Keratinocyte (primary cell): ENCODE data around the gene TSPAN7. TPM values are rescaled to one million over a fixed set of nuclear protein-coding genes. Genes with fewer than 3 reads are reported as not detected.

Experiments
- DNase-seq: peaks from one replicate; pipeline ENCODE4 v3.0.0-alpha.2; 2011; ENCODE audit warnings: low read depth, missing footprints, low spot score
- FAIRE-seq: peaks from 2 replicates; lab custom pipeline; 2011; peaks lifted over from hg19 to GRCh38; lab: Jason Lieb, UNC
- H2AFZ ChIP-seq: 2 replicates; pipeline ENCODE4 v1.6.0; 2012; ENCODE audit warnings: low read length, control low read depth, inconsistent platforms; ENCODE audit not compliant: control insufficient read depth
- H3K27ac ChIP-seq: 2 replicates; pipeline ENCODE4 v1.5.1; 2011; ENCODE audit warnings: low read length; ENCODE audit not compliant: control insufficient read depth, insufficient read depth
- H3K27me3 ChIP-seq: 3 replicates; pipeline ENCODE4 v1.6.0; 2011; ENCODE audit warnings: low read length; ENCODE audit not compliant: control insufficient read depth, insufficient read depth; ENCODE audit errors: extremely low read depth
- H3K36me3 ChIP-seq, 2 experiments: 2 replicates in 1 of 2; 3 replicates in 1 of 2; pipeline ENCODE4 v1.5.1; 2011; ENCODE audit warnings: low read length in 2 of 2, mild to moderate bottlenecking in 1 of 2; ENCODE audit not compliant: control insufficient read depth in 2 of 2, insufficient read depth in 2 of 2; ENCODE audit errors: extremely low read depth in 1 of 2
- H3K4me1 ChIP-seq: 3 replicates; pipeline ENCODE4 v1.5.1; 2011; ENCODE audit warnings: low read length; ENCODE audit not compliant: control insufficient read depth, insufficient read depth; ENCODE audit errors: extremely low read depth
- H3K4me2 ChIP-seq: 3 replicates; pipeline ENCODE4 v1.6.0; 2011; ENCODE audit warnings: low read depth, low read length; ENCODE audit not compliant: control insufficient read depth, insufficient read depth; ENCODE audit errors: extremely low read depth
- H3K4me3 ChIP-seq, 3 experiments: fragments of 200-600 bp in 1 of 3; sonication (generic) in 1 of 3; 2 replicates in 2 of 3; 3 replicates in 1 of 3; pipeline ENCODE4 v1.5.1; 2011 to 2016; ENCODE audit warnings: low read length in 3 of 3, mild to moderate bottlenecking in 3 of 3, control low read depth in 2 of 3, inconsistent platforms in 1 of 3, low read depth in 1 of 3, mixed read lengths in 1 of 3, mixed run types in 1 of 3, moderate library complexity in 1 of 3; ENCODE audit not compliant: control insufficient read depth in 2 of 3, insufficient read depth in 2 of 3; ENCODE audit errors: extremely low read depth in 1 of 3
- H3K79me2 ChIP-seq: 2 replicates; pipeline ENCODE4 v1.6.0; 2012; ENCODE audit warnings: low read length; ENCODE audit not compliant: control insufficient read depth, insufficient read depth
- H3K9ac ChIP-seq: 3 replicates; pipeline ENCODE4 v1.6.0; 2011; ENCODE audit warnings: low read length; ENCODE audit not compliant: control insufficient read depth, insufficient read depth; ENCODE audit errors: extremely low read depth
- H3K9me1 ChIP-seq: 3 replicates; pipeline ENCODE4 v1.6.0; 2011; ENCODE audit warnings: low read length; ENCODE audit not compliant: control insufficient read depth, insufficient read depth; ENCODE audit errors: extremely low read depth
- H3K9me3 ChIP-seq: 2 replicates; pipeline ENCODE4 v1.5.1; 2012; ENCODE audit warnings: low read depth, low read length; ENCODE audit not compliant: control insufficient read depth
- H4K20me1 ChIP-seq: 3 replicates; pipeline ENCODE4 v1.6.0; 2011; ENCODE audit warnings: low read length; ENCODE audit not compliant: control insufficient read depth, insufficient read depth; ENCODE audit errors: extremely low read depth
- EZH2 ChIP-seq: IDR thresholded peaks from one replicate; pipeline ENCODE4 v1.6.1; 2012; ENCODE audit warnings: inconsistent platforms, mild to moderate bottlenecking, low read length, moderate library complexity
- dilution Hi-C: fragments of 300-500 bp; cut with MboI; formaldehyde crosslinking; loops from one replicate; pipeline ENCODE4 v1.7.0; 2020; ENCODE audit warnings: low sequenced_read_pairs; ENCODE audit not compliant: extremely low pct_ligation_motif_present
- polyA plus RNA-seq, 5 experiments: library from polyadenylated mRNA; depleted of rRNA in 3 of 5; stranded (reverse) in 3 of 5; stranded (forward) in 1 of 5; unstranded in 1 of 5; fragments of >200 nt; gene quantifications; 1 replicate in 1 of 5; 2 replicates in 3 of 5; 3 replicates in 1 of 5; pipeline versions ENCODE4 v1.2.1 to v1.2.3, GENCODE V29; 2011 to 2012; ENCODE audit warnings: missing spikeins in 2 of 5, low read depth in 1 of 5, low replicate concordance in 1 of 5
- TF ChIP-seq, protein P1 (sequence below), 3 experiments: IDR thresholded peaks in 1 of 3; conservative IDR thresholded peaks in 1 of 3; optimal IDR thresholded peaks in 1 of 3; 2 replicates in 2 of 3; 3 replicates in 1 of 3; pipeline versions ENCODE3 to v1.5.1; 2011; ENCODE audit warnings: low read length in 3 of 3, mild to moderate bottlenecking in 3 of 3, moderate library complexity in 2 of 3, control low read depth in 1 of 3, inconsistent platforms in 1 of 3; ENCODE audit not compliant: insufficient read depth in 2 of 3; ENCODE audit errors: extremely low read depth in 1 of 3

TSPAN7 gene
- polyA plus RNA-seq, 1 donor (not counting 4 experiments of a cell fraction or from before 2014, with no cell fraction given) = 2.3 TPM

DNA sequence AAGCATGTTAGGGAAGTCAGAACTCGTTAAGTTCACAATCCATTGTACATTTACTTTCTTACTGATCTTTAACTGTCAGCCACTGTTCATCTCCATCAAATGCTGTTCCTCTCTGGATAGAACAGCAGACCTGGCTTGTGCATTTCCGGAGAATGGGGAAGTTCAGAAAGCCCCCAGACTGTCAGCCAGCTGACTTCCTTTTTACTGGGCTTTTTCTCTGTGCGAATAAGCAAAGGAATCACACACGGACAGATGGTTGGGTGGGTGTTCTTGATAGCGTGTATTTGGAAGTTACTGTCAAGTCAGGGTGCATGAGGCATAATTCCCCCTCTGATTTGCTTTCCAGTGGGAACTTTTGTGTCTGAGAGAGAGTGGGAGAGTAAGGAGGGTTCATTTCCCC, 56.8 kb downstream of the TSPAN7 start:
- Histone ChIP-seq H3K9me3 (no peaks in the 10 kb centered on the region), H3K27me3 (peaks cover 8% of the 10 kb centered on the region), H3K36me3 (no peaks in the 10 kb centered on the region), H3K9me1 (no peaks in the 10 kb centered on the region), H3K4me3 (no peak overlapping the region), H3K4me1 (no peaks in the 10 kb centered on the region), H3K79me2 (no peaks in the 10 kb centered on the region), H4K20me1 (no peaks in the 10 kb centered on the region), H3K27ac (no peak overlapping the region), H2AFZ (no peak overlapping the region), H3K9ac (no peak overlapping the region), H3K4me2 (no peak overlapping the region)
- DNase-seq = no peak
- no peak for FAIRE-seq
- TF ChIP-seq, protein P1, sequence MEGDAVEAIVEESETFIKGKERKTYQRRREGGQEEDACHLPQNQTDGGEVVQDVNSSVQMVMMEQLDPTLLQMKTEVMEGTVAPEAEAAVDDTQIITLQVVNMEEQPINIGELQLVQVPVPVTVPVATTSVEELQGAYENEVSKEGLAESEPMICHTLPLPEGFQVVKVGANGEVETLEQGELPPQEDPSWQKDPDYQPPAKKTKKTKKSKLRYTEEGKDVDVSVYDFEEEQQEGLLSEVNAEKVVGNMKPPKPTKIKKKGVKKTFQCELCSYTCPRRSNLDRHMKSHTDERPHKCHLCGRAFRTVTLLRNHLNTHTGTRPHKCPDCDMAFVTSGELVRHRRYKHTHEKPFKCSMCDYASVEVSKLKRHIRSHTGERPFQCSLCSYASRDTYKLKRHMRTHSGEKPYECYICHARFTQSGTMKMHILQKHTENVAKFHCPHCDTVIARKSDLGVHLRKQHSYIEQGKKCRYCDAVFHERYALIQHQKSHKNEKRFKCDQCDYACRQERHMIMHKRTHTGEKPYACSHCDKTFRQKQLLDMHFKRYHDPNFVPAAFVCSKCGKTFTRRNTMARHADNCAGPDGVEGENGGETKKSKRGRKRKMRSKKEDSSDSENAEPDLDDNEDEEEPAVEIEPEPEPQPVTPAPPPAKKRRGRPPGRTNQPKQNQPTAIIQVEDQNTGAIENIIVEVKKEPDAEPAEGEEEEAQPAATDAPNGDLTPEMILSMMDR (optimal IDR thresholded peaks at IDR 0.05 in 1 of 3, IDR thresholded peaks at IDR 0.05 in 1 of 3, conservative IDR thresholded peaks at IDR 0.05 in 1 of 3; ENCODE audit: extremely low read depth in 1 of 3, insufficient read depth in 2 of 3, low read length in 3 of 3) = no peak
- no peak for TF ChIP-seq EZH2
- dilution Hi-C loops = no loop called here

DNA sequence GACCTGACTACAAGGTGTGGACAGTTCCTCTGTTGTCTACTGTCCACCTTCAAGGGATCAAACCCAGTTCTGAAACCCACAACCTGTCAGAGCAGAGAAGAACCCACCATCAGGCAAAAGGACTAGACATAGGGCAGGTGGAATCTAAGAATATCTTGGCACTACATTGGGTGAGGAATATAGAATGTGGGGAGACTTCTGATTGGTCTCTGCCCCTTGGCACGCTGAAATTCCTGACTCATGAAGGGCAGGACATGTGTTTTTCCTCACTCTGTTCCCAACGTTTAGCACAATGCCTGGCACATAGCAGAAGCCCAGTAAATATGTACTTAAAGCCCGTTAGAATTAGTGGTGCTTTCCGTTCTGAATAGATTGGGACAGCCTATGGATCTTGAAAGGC, 59.3 kb downstream of the TSPAN7 start:
- Histone ChIP-seq H3K9me3 (no peaks in the 10 kb centered on the region), H3K4me1 (no peaks in the 10 kb centered on the region), H3K27me3 (no peaks in the 10 kb centered on the region), H3K4me3 (no peak overlapping the region), H3K27ac (no peak overlapping the region), H2AFZ (no peak overlapping the region), H3K9ac (no peak overlapping the region), H3K4me2 (no peak overlapping the region), H3K36me3 (no peaks in the 10 kb centered on the region), H3K79me2 (no peaks in the 10 kb centered on the region), H4K20me1 (no peaks in the 10 kb centered on the region), H3K9me1 (no peaks in the 10 kb centered on the region)
- no peak for FAIRE-seq
- dilution Hi-C loops = no loop called here
- TF ChIP-seq, protein P1 (optimal IDR thresholded peaks at IDR 0.05 in 1 of 3, IDR thresholded peaks at IDR 0.05 in 1 of 3, conservative IDR thresholded peaks at IDR 0.05 in 1 of 3; ENCODE audit: extremely low read depth in 1 of 3, insufficient read depth in 2 of 3, low read length in 3 of 3) = no peak
- TF ChIP-seq EZH2 = no peak
- no peak for DNase-seq
